ENCODE data around the gene NPFF. TPM values are rescaled to one million over a fixed set of nuclear protein-coding genes. Genes with fewer than 3 reads are reported as not detected.

The NPFF gene
- total and polyA plus RNA-seq, 2 donors (not counting 3 experiments of a cell fraction or from before 2014, with no cell fraction given), result not detected

DNA sequence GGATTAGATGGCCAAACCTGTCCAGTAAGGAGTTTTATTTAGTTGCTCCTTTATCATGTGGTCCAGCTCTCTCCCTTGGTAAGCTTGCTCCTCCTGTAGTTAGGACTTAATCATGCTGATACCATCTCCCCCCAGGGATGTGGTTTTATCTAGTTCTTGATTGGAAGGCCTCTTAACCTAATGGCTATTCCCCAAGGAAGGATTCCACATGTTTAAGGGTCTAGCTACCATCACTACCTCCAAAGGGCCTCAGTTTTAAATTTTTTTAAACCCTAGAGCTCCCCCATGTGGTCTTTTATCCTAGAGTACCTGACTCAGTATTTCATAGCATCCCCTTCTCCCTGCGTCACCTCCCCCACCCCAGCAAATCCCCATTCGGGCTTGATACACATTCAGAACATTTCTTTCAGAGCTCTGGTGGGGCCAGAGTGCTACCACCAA is 30.5 kb downstream of the NPFF start:
- no peak for TF ChIP-seq MYC (IDR thresholded peaks at IDR 0.05; ENCODE audit: low read depth, low read length)
- TF ChIP-seq, protein P1, sequence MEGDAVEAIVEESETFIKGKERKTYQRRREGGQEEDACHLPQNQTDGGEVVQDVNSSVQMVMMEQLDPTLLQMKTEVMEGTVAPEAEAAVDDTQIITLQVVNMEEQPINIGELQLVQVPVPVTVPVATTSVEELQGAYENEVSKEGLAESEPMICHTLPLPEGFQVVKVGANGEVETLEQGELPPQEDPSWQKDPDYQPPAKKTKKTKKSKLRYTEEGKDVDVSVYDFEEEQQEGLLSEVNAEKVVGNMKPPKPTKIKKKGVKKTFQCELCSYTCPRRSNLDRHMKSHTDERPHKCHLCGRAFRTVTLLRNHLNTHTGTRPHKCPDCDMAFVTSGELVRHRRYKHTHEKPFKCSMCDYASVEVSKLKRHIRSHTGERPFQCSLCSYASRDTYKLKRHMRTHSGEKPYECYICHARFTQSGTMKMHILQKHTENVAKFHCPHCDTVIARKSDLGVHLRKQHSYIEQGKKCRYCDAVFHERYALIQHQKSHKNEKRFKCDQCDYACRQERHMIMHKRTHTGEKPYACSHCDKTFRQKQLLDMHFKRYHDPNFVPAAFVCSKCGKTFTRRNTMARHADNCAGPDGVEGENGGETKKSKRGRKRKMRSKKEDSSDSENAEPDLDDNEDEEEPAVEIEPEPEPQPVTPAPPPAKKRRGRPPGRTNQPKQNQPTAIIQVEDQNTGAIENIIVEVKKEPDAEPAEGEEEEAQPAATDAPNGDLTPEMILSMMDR (IDR thresholded peaks at IDR 0.05; ENCODE audit: extremely low read depth in 1 of 2, insufficient read depth in 1 of 2, low read depth in 1 of 2, low read length in 2 of 2), result peak; percentile 18 to 29
- TF ChIP-seq POLR2A (IDR thresholded peaks at IDR 0.05; ENCODE audit: low read depth, low read length), result no peak
- TF ChIP-seq JUN (IDR thresholded peaks at IDR 0.05; ENCODE audit: borderline replicate concordance, insufficient read depth, insufficient read length, low read depth), result no peak
- TF ChIP-seq, protein P2, sequence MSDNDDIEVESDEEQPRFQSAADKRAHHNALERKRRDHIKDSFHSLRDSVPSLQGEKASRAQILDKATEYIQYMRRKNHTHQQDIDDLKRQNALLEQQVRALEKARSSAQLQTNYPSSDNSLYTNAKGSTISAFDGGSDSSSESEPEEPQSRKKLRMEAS (IDR thresholded peaks at IDR 0.05; ENCODE audit: insufficient read depth, insufficient read length), result no peak
- TF ChIP-seq POLR2AphosphoS5 (IDR thresholded peaks at IDR 0.05; ENCODE audit: insufficient read depth, low read depth, low read length), result peak; percentile 36
- CTCF ChIA-PET, result interaction anchor here (0.8 to 5.6 kb wide), 13 partner anchors 9 to 150 kb away, joined by 3 to 48 read pairs (median 6); partner anchors contain the start of genes NPFF and TARBP2
- FAIRE-seq (no peak), DNase-seq (ENCODE audit: low read depth, low spot score) (peak; percentile 36)
- Histone ChIP-seq H3K4me1 (ENCODE audit: control insufficient read depth, extremely low read depth, insufficient read depth, low read length) (no peaks in the 10 kb centered on the region), H3K9me1 (replicated peaks; ENCODE audit: control insufficient read depth, extremely low read depth, insufficient read depth, low read length) (no peaks in the 10 kb centered on the region), H3K36me3 (ENCODE audit: control insufficient read depth in 2 of 2, extremely low read depth in 1 of 2, insufficient read depth in 2 of 2, low read length in 2 of 2) (peaks cover 62 to 71% of the 10 kb centered on the region in 2 experiments), H2AFZ (ENCODE audit: low read depth, low read length) (no peak overlapping the region), H3K9me3 (replicated peaks; ENCODE audit: control insufficient read depth, insufficient read depth, low read length) (no peaks in the 10 kb centered on the region), H3K79me2 (ENCODE audit: control insufficient read depth, insufficient read depth, low read length) (peaks cover 49% of the 10 kb centered on the region), H3K27ac (ENCODE audit: insufficient read depth, low read depth, low read length) (no peak overlapping the region), H3K4me2 (ENCODE audit: insufficient read depth, low read length) (no peak overlapping the region), H3K9ac (replicated peaks; ENCODE audit: extremely low read depth, insufficient read depth, low read length) (no peak overlapping the region), H3K27me3 (ENCODE audit: control insufficient read depth in 2 of 2, insufficient read depth in 2 of 2, low read length in 2 of 2) (no peaks in the 10 kb centered on the region), H3K4me3 (replicated peaks in 1 of 3; ENCODE audit: insufficient read depth in 1 of 3, low read depth in 1 of 3, low read length in 3 of 3) (no peak overlapping the region), H4K20me1 (replicated peaks; ENCODE audit: control insufficient read depth, extremely low read depth, insufficient read depth, low read length) (peaks cover 14% of the 10 kb centered on the region)
- POLR2A ChIA-PET, result interaction anchor here (1.4 kb wide), 1 partner anchor 24 kb away, joined by 5 read pairs; the partner anchor contains the start of gene TARBP2
- BruUV-seq (replicated peaks), result no TSS peak
- intact Hi-C loops (cut with micrococcal nuclease) (no loop called here), dilution Hi-C loops (cut with MboI; ENCODE audit: extremely low pct_ligation_motif_present, low sequenced_read_pairs) (no loop called here)

Measured in endothelial cell of umbilical vein (primary cell).